ENCODE data around the gene KXD1. TPM values are rescaled to one million over a fixed set of nuclear protein-coding genes. Genes with fewer than 3 reads are reported as not detected.
A peak's percentile ranks its signal among the peaks of the same experiment; 100 is the strongest.

Gene KXD1
- total RNA-seq, 1 donor from 2014 or later: 121 TPM

DNA sequence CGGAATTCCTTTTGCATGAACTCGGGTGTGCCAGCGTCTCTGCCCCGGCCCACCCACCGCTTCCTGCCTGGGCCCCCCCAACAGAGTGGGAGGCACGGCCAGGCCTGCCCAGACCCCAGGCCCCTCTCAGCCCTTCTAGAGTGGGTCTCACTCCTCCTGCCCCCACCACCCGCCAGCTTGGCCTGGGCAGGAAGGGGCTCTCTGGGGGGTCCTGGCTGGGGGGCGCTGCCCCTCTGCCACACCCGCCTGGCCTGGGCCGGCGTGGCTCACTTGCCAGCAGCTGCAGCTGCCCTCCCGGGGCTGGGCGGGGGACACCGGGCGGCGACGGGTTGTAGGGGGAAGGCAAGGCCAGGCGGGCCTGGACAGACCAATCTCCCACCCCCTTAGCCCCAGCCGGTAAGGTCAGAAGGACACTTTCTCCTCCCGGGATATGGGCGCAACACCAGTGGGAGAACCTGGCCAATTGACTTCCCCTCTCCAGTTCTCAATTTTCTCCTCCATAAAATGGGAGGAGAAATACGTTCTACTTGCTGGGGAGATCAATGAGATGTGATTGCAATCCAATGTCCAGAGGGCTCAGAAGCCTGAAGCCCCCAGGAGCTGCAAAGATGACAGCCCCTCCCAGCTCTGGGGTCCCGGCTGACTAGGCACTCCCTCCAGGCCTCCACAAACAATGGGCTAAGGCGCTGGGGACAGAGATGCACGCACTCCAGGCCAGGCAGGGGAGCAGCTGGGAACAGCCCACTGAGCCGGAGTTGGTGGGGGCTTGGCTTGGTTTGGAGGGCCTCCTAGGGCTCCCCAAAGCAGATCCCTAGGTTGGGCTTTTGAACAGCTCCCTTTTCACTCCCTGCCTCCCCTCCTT is 46.5 kb downstream of the KXD1 start:
- no peak overlapping the region for H3K4me3 ChIP-seq (ENCODE audit: low read depth, low read length)
- DNase-seq (ENCODE audit: low read depth): no peak
- peaks cover 64% of the 10 kb centered on the region for H3K27me3 ChIP-seq (ENCODE audit: control insufficient read depth, insufficient read depth, low read length)
- H3K36me3 ChIP-seq (ENCODE audit: control insufficient read depth, insufficient read depth, low read length): no peaks in the 10 kb centered on the region
- TF ChIP-seq, protein P1, sequence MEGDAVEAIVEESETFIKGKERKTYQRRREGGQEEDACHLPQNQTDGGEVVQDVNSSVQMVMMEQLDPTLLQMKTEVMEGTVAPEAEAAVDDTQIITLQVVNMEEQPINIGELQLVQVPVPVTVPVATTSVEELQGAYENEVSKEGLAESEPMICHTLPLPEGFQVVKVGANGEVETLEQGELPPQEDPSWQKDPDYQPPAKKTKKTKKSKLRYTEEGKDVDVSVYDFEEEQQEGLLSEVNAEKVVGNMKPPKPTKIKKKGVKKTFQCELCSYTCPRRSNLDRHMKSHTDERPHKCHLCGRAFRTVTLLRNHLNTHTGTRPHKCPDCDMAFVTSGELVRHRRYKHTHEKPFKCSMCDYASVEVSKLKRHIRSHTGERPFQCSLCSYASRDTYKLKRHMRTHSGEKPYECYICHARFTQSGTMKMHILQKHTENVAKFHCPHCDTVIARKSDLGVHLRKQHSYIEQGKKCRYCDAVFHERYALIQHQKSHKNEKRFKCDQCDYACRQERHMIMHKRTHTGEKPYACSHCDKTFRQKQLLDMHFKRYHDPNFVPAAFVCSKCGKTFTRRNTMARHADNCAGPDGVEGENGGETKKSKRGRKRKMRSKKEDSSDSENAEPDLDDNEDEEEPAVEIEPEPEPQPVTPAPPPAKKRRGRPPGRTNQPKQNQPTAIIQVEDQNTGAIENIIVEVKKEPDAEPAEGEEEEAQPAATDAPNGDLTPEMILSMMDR (IDR thresholded peaks at IDR 0.05; ENCODE audit: insufficient read depth, low read length, poor library complexity, severe bottlenecking): no peak

DNA sequence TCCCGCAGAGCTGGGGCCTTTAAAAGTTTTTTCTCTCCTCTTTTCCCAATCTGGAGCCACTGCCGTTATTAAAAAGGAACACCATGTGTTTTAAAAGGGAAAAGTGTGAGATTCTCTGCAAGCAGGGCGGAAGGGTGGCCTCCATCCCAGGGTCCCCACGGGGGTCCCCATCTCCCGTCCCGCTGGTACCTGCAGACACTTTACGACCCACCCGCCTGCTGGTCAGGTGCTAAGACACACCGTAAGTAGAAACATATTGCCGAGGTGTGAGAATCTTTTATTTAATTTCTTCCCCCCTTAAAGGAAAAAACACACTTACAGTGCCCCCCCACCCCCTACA is 47.1 kb downstream of the KXD1 start:
- no peaks in the 10 kb centered on the region for H3K36me3 ChIP-seq (ENCODE audit: control insufficient read depth, insufficient read depth, low read length)
- DNase-seq (ENCODE audit: low read depth): no peak
- H3K27me3 ChIP-seq (ENCODE audit: control insufficient read depth, insufficient read depth, low read length): peaks cover 65% of the 10 kb centered on the region
- TF ChIP-seq, protein P1 (IDR thresholded peaks at IDR 0.05; ENCODE audit: insufficient read depth, low read length, poor library complexity, severe bottlenecking): no peak
- no peak overlapping the region for H3K4me3 ChIP-seq (ENCODE audit: low read depth, low read length)

GRCh38 chr19:18605196-18605545 is 47.5 kb downstream of the KXD1 start:
- H3K4me3 ChIP-seq (ENCODE audit: low read depth, low read length): no peak overlapping the region
- H3K27me3 ChIP-seq (ENCODE audit: control insufficient read depth, insufficient read depth, low read length): peaks cover 69% of the 10 kb centered on the region
- no peaks in the 10 kb centered on the region for H3K36me3 ChIP-seq (ENCODE audit: control insufficient read depth, insufficient read depth, low read length)
- TF ChIP-seq, protein P1 (IDR thresholded peaks at IDR 0.05; ENCODE audit: insufficient read depth, low read length, poor library complexity, severe bottlenecking): no peak
- DNase-seq (ENCODE audit: low read depth): no peak

DNA sequence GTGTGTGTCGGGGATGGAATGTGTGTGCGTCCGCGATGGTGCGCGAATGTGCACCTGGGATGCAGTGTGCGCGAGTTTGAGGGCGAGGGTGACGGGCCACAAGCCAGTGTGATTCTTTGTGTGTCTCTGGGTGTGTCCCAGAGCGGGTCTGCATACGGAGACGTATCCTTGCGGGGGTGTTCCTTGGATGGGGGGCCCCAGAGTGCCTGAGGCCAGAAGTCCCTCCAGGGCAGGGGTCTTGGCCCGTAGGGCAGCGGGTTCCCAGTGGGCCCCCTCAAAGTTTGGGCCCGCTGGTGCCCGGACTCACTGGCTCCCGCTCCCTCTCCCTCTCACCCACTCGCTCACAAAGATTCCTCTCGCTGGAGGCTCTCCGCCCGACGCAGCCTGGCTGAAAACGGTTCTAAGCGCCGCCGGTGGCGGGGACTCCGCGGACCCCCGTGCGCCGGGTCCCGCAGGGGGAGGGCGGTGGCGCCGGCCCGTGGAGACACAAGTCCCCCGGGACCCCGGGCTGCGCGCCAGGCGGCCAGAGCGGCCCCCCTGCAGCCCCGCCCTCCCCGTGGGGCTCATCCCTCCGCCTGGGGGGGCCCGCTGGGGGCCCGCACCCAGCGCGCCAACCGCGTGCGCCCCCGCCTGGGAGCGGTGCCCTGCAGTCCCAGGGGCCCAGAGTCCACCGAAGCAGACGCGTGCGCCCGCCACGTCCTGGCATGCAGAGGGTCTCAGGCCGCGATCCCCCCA is 48.0 kb downstream of the KXD1 start:
- H3K4me3 ChIP-seq (ENCODE audit: low read depth, low read length): peak overlapping the region; percentile 19
- H3K36me3 ChIP-seq (ENCODE audit: control insufficient read depth, insufficient read depth, low read length): no peaks in the 10 kb centered on the region
- DNase-seq (ENCODE audit: low read depth): no peak
- H3K27me3 ChIP-seq (ENCODE audit: control insufficient read depth, insufficient read depth, low read length): peaks cover 75% of the 10 kb centered on the region
- TF ChIP-seq, protein P1 (IDR thresholded peaks at IDR 0.05; ENCODE audit: insufficient read depth, low read length, poor library complexity, severe bottlenecking): no peak

GRCh38 chr19:18606281-18607225 is 48.9 kb downstream of the KXD1 start, which contains the start of gene CRLF1:
Gene CRLF1, minus strand, starts transcription at chr19:18606799. Its CDS starts 143 bp downstream, at chr19:18606656.
- peak within 1 kb of the TSS; percentile 19 for H3K4me3 ChIP-seq (ENCODE audit: low read depth, low read length)
- peaks cover 82% of the 10 kb centered on the region for H3K27me3 ChIP-seq (ENCODE audit: control insufficient read depth, insufficient read depth, low read length)
- DNase-seq (ENCODE audit: low read depth): no peak
- H3K36me3 ChIP-seq (ENCODE audit: control insufficient read depth, insufficient read depth, low read length): no peaks in the 10 kb centered on the region
- TF ChIP-seq, protein P1 (IDR thresholded peaks at IDR 0.05; ENCODE audit: insufficient read depth, low read length, poor library complexity, severe bottlenecking): no peak

Data from kidney epithelial cell (primary cell).